SH-SY5Y (cell line): ENCODE measurements around the gene EN2.

Experiments
- GATA2 ChIP-seq: IDR thresholded peaks from 2 replicates; pipeline ENCODE4 v1.6.1; 2011; ENCODE audit warnings: mild to moderate bottlenecking, low read depth, low read length
- GATA3 ChIP-seq: IDR thresholded peaks from 2 replicates; pipeline ENCODE4 v1.6.1; 2011; ENCODE audit warnings: low read depth, mild to moderate bottlenecking, low read length, moderate library complexity

- TF ChIP-seq GATA2 (no peak), GATA3 (no peak)
These were observed 53.7 kb downstream of the EN2 start for GRCh38 chr7:155511702-155511996.
